GM12891 (cell line): ENCODE data around the gene PLCH2.

Experiments used
- POLR2A ChIP-seq: IDR thresholded peaks from 2 replicates; pipeline ENCODE4 v1.6.1; 2011; ENCODE audit warnings: low read depth, low read length, control low read depth
- POLR2AphosphoS5 ChIP-seq: IDR thresholded peaks from 2 replicates; pipeline ENCODE4 v1.6.1; 2011; ENCODE audit warnings: low read depth, low read length, control low read depth

DNA sequence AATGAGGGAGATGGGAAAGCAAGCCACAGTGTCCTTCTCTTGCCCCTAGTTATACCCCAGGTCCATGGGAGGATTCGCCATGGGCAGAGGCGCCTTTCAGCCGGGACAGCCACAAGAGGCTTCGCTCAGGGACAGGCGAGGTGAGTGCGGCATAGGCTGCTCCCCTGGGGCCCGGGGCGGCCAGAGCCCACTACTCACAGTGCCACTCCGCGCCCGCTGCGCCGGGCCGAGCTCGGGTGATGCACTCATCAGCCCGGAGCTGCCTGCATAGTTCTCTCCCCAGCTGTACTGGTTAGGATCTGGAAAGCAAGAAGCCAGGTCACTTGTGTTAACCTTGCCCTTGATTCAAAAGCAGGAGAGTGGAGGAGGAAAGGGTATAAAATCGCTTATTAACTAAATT is 41.9 kb downstream of the PLCH2 start:
- TF ChIP-seq POLR2A = no peak
- TF ChIP-seq POLR2AphosphoS5 = no peak
